ENCODE measurements around the gene ABCC12.

ABCC12 gene

GRCh38 chr16:48164907-48165715 is 9.3 kb upstream of the ABCC12 start:
- TF ChIP-seq, protein P1, sequence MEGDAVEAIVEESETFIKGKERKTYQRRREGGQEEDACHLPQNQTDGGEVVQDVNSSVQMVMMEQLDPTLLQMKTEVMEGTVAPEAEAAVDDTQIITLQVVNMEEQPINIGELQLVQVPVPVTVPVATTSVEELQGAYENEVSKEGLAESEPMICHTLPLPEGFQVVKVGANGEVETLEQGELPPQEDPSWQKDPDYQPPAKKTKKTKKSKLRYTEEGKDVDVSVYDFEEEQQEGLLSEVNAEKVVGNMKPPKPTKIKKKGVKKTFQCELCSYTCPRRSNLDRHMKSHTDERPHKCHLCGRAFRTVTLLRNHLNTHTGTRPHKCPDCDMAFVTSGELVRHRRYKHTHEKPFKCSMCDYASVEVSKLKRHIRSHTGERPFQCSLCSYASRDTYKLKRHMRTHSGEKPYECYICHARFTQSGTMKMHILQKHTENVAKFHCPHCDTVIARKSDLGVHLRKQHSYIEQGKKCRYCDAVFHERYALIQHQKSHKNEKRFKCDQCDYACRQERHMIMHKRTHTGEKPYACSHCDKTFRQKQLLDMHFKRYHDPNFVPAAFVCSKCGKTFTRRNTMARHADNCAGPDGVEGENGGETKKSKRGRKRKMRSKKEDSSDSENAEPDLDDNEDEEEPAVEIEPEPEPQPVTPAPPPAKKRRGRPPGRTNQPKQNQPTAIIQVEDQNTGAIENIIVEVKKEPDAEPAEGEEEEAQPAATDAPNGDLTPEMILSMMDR (IDR thresholded peaks at IDR 0.05; ENCODE audit: insufficient read depth, low read depth, low read length, missing control alignments): peak; percentile 86
- peak; percentile 68 for DNase-seq (ENCODE audit: low read depth)
- H3K4me3 ChIP-seq (ENCODE audit: low read depth, low read length): no peak overlapping the region

- no peak for DNase-seq (ENCODE audit: low read depth)
- TF ChIP-seq, protein P1 (IDR thresholded peaks at IDR 0.05; ENCODE audit: insufficient read depth, low read depth, low read length, missing control alignments): no peak
- H3K4me3 ChIP-seq (ENCODE audit: low read depth, low read length): no peak overlapping the region
These were observed 7.1 kb upstream of the ABCC12 start for GRCh38 chr16:48162839-48163410.

DNA sequence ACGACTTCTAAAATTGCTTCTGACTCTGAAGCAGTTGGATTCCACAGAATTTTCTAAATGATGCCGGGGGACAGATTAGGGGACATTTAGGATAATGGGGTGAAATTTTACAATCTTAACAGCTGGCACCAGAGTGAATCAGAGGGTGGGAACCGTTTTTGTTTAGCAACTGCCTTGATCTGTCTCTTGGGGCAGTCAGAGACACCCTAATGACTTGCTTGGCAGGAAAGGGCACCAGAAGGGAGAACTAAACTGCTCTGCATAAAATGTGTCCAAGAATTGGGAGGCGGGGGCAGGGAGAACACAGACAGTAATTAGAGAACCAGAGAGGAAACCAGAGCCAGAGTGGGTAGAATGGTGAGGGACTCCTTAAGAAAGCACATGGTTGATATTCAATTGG is 6.1 kb upstream of the ABCC12 start:
- TF ChIP-seq, protein P1 (IDR thresholded peaks at IDR 0.05; ENCODE audit: insufficient read depth, low read depth, low read length, missing control alignments): no peak
- no peak for DNase-seq (ENCODE audit: low read depth)
- H3K4me3 ChIP-seq (ENCODE audit: low read depth, low read length): no peak overlapping the region

GRCh38 chr16:48160575-48160974 is 4.8 kb upstream of the ABCC12 start:
- DNase-seq (ENCODE audit: low read depth): no peak
- H3K4me3 ChIP-seq (ENCODE audit: low read depth, low read length): no peak overlapping the region
- TF ChIP-seq, protein P1 (IDR thresholded peaks at IDR 0.05; ENCODE audit: insufficient read depth, low read depth, low read length, missing control alignments): no peak

DNA sequence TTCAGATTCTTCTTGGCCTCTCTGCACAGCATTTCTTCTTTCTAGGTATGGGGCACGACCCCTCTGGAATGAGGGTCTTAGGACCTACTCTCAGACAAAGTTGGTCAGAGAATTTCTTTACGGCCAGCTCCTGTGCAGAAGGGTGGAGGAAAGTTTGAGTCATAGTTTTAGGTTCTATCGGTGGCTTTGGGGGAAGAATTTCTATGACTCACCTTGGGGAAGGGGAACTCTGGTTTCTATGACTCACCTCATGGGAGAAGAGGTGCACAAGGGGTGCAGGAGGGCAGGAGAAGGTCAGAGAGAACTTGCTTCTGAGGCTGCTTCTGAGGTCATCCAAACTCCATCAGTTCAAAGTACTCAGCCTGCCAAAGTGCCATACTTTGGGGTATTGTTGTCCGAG is 2.5 kb upstream of the ABCC12 start:
- H3K4me3 ChIP-seq (ENCODE audit: low read depth, low read length): no peak overlapping the region
- DNase-seq (ENCODE audit: low read depth): peak; percentile 76
- TF ChIP-seq, protein P1 (IDR thresholded peaks at IDR 0.05; ENCODE audit: insufficient read depth, low read depth, low read length, missing control alignments): no peak

- no peak for DNase-seq (ENCODE audit: low read depth)
- TF ChIP-seq, protein P1 (IDR thresholded peaks at IDR 0.05; ENCODE audit: insufficient read depth, low read depth, low read length, missing control alignments): no peak
- no peak overlapping the region for H3K4me3 ChIP-seq (ENCODE audit: low read depth, low read length)
These were observed 2.0 kb upstream of the ABCC12 start for GRCh38 chr16:48157794-48158193.

Measured in GM12865 (cell line).